Stimulated activated CD4-positive, alpha-beta T cell treated with anti-CD3 and anti-CD28 coated beads, Interleukin-1b, Interleukin-23, amount 100 ng/mL, for 4 hours (primary cell): ENCODE data around the gene STAT3.
"Not testable (repeated sequence)": the region's sequence is repeated elsewhere in the genome, so short reads cannot be mapped to it uniquely, and the experiment has no call there.

Experiments used
- DNase-seq, 2 donors: peaks; one replicate each; pipeline ENCODE4 v3.0.0-alpha.2; 2020; ENCODE audit warnings: low read depth in 2 of 2

STAT3 gene

DNA sequence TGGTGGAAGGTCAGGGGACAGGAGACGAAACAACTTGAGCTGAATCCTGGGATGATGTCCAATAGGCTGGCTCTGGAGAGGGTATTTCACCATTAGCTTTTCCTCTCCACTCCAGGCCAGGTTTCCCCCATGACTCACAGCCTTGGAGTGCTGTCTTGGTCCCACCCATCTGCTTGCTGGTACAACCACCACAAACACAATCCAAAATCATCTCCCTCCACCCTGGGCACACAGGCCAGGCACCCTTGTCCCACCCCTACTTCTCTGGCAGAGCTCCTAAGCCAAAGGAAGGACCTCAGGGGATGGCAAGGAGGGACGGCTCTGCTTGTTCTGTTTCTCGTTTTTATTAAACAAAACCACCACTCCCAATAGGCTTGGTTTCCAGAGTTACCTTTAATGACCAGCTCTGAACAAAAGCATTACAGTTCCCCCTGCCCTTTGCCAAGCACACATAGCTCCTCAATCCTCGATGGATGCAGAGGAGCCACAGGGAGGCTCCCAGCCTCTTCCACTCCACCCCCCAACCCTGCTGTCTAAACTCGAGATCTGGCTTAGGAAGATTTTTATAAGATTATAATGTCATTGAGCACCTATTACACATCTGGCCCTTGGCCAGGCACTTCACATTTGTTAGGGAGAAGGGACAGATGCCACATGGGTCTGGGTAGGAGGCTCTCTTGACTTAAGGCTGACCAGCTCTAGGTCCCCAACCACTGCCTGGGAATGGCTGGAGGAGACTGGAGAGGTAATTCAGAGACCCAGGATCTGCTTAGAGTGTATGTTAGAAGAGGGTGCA lies 21.5 kb upstream of the STAT3 start:
- DNase-seq = no peak

DNA sequence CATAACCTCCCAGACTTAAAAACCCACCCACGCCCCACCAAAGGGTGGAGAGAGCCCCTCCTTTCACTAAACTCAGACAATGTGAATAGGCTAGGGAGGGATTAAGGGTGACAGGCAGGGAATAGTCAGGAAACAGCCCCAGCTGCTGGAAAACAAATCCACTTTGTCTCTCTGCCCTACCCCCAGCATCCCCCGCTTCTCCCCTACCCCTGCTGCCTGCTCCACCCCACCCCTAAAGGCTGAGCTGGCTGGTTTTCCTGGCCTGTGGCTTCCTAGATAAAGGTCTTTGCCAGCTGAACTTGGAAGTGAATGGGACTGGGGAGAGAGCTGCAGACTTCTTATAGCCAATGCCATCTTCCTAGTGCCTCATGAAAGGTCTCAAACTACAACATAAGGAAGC lies 19.8 kb upstream of the STAT3 start:
- DNase-seq = no peak

DNA sequence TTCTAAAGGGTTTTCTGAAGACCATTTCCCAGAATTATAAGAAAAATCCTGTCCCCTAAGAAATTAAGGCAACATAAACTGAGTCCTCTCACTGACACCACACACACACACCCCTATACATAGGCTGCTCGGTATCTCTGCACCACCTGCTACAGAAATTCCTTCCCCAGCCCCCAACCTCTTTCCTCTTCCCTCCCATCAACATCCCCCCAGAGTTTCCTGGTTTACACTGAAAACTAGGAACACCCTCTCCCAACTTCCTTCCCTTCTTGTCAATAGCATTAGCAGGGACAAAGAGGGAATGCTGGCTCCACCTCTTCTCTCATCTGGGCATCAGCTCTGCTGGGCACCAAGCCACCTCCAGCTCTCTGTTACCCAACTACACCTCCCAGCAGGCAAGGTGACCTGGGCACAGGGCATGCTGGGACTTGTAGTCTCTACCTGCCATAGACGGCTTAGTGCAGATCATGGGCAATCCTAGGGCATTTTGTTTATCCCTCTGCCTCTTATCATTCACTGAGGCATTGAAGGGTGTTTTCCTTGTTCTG lies 19.1 kb upstream of the STAT3 start:
- DNase-seq = peak; percentile 44 to 47

DNA sequence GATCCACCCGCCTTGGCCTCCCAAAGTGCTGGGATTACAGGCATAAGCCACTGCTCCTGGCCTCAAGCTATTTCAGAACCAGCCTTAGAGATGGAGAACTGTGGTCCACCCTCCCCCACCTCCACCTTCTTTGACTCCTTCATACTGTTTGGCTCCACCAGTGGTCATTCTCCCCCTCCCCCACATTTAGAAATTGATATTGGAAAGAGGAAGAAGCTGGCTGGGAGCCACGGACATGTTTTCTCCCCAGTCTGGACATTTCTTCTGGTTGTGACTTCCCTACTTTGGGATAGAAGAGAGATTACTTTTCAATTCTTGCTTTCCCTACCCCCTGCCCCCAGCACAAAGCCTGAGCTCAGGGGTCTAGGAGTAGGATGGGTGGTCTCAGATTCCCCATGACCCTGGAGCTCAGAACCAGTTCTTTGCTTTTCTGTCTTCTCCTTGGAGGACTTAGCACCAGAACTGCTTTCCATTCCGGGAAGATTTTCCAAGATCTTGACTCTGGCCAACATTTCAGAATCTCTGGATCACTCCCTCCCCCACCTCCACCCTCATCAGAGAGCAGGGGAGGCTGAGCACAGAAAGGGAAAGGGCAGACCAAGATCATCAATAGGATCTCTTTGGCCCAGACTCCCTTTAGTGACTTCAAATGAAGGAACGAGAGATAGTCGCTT lies 18.5 kb upstream of the STAT3 start:
- no peak for DNase-seq

DNA sequence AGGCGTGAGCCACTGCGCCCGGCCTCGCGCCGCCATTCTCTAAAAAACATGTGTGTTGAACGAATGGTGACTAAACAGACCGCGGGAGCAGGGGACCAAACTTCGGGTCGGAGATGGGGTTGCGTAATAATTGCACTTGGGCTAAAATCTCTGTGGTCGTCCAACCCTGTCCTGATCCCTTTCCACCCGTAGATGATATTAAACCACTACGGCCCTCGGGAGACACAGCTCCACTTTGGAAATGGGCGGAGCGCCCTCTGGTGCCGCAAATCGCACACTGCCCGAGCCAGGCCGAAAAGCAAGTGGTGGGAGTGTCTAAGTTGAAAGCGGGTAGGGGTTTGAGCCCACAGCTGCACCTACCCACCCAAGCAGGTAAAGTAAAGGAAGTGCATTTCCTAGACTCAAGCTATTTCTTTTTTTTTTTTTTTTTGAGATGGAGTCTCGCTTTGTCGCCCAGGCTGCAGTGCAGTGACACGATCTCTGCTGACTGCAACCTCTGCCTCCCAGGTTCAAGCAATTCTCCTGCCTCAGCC lies 17.8 kb upstream of the STAT3 start:
- DNase-seq = peak; percentile 82 to 86

DNA sequence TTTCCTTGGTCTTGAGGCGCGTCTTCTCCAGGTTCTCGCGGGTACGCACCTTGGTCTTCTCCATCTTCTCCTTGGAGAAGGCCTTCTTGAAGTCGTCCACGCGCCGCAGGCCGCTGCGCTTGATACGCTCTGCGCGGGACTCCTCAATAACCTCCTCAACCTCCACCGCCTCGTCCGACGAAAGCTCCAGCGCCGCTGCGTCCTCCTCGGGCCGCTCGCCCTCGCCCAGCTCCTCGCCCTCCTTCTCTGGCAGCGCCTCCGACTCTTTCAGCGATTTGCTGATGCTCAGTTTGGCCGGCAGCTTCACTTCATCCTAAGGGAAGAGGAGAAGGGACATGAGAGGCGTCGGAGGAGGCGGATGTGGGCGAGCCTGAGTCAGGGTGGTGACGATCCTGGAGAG lies 16.8 kb upstream of the STAT3 start:
- no peak for DNase-seq

DNA sequence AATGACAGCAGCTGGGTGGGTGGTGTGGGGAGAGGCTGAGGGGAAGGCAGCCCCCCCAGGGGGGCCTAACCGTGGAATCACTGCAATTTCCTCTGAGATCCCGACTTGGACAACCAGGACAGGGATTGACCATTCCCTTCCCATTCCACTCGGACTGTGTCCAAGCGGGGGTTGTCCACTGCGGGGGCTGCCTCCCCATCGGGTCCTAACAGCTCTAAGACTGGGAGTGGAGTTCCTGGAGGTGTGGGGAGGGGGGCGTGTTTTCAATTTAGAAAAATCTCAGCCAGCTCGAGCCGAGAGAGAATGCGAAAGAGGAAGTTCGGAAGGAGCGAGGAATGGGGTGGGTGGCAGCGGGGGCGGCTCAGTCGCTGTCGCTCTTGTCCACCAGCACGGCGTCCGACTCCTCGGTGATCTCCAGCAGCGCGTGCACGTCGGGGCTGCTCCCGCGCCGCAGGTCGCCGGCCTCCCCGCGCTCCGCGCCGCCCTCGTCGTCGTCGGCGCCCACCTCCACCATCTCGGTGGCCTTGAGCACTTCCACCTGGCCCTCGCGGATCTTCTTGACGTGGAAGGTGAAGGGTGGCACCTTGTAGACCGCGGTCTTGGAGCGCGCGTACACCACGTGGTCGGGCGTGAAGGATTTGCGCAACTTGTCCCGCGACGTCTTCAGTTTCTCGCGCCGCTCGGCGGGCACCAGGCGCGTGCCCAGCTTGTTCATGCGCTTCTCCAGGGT lies 16.2 kb upstream of the STAT3 start:
- no peak for DNase-seq

DNA sequence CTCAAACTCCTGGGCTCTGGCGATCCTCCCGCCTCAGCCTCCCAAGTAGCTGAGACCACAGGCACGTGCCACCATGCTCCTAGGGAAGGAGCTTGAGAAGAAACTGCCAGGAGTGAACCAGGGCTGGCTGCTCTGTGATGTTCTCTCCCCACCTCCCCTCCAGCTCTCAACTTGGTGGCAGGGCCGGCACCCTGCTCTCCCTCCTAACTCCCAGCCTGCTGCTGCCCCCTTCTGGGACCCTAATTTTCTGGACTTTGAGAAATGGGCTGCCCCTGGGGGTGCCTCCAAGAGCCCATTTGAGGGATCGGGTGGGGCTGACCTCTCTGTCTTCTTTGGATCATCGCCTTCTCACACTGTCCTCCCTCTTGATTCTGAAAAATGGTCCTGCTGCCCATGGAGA lies 14.9 kb upstream of the STAT3 start:
- peak in 1 of 2 donors; percentile 42 for DNase-seq

DNA sequence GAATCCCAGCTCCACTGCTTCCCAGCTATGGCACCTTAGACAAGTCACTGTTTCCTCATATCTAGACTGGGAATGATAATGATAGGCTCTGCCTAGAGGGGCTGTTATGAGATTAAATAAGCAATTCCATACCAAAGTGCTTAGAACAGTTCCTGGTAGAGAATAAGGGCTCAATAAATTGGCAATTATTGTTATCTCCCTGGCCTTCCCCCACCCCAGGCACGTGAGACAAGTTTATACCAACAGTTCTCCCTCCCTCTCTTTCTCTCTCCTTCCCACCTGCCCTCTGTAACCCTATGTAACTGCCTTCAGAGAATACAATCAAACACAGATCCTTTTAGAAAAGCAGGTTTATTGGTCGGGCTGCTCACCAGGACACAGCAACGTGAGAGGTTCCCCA lies 13.9 kb upstream of the STAT3 start:
- DNase-seq = no peak

DNA sequence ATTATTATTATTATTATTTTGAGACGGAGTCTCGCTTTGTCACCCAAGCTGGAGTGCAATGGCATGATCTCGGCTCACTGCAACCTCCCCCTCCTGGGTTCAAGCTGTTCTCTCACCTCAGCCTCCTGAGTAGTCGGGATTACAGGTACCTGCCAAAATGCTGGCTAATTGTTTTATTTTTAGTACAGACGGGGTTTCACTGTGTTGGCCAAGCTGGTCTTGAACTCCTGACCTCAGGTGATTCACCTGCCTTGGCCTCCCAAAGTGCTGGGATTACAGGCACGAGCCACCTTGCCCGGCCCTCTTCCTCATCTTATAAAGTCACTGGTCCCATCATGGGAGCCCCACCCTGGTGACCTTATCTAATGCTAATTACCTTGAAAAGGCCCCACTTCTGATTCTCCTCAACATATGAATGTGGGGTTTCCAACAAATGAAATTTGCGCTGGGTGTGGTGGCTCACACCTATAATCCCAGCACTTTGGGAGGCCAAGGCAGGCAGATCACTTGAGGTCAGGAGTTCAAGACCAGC lies 12.7 kb upstream of the STAT3 start:
- not testable (repeated sequence) for DNase-seq

DNA sequence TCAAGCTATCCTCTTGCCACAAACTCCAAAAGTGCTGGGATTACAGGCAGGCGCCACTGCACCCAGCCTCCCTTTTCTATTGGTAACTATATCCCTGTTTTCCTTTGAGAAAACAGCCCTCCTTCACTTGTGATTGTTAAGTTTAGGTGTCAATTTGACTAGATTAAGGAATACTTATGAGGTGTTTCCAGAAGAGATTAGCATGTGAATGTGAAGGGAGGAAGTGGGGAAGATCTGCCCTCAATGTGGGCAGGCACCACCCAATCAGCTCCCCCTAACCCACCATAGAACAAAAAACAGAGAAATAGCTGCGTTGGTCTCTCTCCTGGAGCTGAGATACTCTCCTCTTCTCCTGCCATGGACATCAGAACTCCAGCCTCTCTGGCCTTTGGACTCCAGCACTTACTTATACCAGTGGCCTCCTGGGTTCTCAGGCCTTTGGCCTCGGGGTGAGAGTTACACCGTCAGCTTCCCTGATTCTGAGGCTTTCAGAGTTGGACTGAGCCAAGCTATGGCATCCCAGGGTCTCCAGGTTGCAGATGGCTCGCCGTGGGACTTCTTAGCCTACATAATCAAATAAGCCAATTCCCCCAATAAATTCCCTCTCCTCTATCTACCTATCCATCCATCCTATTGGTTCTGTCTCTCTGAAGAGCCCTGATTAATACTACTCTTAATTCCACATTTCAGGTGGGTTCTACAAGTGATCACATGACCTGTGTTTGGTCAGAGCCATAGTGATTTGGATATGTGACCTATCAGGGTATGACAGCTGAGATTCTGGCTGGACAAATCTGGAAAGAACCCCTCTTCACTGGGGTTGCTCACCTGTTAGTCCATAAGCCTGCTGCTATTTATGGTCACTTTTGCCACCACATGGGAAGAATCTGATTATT lies 12.0 kb upstream of the STAT3 start:
- no peak for DNase-seq

DNA sequence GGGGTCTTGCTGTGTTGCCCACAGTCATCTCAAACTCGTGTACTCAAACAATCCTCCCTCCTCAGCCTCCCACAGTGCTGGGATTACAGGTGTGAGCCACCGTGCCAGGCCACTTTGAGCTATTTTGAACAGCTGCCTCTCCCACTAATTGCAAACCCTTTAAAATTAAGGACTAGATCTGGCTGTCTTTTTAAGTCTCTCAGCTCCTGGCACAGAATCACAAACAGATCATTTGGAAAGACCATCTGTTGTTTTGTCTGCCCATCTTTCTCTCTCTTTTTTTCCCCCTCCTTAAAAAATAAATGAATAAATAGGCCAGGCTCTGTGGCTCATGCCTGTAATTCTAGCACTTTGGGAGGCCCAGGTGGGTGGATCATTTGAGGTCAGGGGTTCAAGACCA lies 10.9 kb upstream of the STAT3 start:
- no peak for DNase-seq

DNA sequence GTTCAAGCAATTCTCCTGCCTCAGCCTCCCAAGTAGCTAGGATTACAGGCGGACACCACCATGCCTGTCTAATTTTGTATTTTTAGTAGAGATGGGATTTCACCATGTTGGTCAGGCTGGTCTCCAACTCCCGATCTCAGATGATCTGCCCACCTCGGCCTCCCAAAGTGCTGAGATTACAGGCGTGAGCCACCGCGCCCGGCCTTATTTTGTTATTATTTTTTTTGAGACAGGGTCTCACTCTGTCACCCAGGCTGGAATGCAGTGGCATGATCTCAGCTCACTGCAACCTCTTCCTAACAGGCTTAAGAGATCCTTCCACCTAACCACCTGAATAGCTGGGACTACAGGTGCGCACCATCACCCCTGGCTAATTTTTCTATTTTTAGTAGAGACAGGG lies 7.4 kb upstream of the STAT3 start:
- not testable (repeated sequence) for DNase-seq

DNA sequence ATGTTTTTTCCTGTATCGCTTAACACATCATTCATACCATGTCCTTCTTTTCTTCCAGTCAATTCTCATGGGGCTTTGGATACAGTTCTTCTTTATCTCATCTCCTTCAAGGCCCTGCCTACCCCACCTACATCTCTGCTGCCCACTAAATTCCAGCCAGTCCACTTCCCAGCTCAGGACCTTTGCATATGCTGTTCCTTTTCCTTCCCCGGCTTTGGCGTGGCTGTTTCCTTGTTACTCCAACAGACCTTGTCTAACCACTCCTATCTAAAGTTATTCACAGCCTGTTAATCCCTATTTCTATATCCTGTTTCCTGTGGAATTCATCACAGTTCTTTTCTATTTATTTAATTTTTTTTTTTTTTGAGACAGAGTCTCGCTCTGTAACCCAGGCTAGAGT lies 6.6 kb upstream of the STAT3 start:
- no peak for DNase-seq

DNA sequence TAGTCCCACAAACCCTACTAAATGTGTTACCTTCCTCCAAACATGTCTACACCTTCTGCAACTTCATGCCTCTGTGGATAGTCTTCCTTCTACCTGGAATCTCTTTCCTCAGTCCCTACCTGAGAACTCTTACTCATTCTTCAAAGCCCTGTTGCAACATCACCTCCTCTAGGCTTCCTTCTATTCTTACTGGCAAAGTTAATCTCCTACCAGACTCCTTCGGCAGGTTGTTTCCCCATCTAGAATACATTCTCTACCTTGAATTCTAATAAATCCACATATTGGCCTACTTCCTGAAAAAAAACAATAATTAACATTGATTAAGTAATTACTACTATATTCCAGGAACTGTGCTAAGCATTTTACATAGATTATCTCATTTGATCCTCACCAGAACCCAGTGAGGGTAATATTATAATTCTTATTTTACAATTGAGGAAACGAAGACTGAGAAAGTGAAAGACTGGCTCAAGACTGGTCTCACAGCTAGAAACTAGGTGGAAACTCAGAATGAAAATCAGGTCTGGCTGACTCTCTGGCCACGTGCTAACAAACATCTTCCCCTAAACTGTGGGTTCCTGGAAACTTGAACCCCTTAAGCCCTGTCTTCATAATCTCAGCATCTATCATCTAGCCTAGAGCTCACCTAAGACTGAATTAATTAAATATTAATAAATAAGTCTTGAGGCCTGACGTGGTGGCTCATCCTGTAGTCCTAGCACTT lies 4.6 kb upstream of the STAT3 start:
- DNase-seq = no peak

DNA sequence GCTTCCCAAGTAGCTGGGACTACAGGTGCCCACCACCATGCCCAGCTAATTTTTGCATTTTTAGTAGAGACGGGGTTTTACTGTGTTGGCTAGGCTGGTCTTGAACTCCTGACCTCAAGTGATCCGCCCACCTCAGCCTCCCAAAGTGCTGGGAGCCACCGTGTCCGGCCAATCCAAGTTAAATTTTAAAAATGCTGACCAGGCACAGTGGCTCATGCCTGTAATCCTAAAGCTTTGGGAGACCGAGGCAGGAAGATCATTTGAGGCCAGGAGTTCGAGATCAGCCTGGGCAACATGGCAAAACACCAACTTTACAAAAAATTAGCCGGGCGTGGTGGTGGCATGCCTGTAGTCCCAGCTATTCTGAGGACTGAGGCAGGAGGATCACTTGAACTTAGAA lies 3.2 kb upstream of the STAT3 start:
- not testable (repeated sequence) for DNase-seq

DNA sequence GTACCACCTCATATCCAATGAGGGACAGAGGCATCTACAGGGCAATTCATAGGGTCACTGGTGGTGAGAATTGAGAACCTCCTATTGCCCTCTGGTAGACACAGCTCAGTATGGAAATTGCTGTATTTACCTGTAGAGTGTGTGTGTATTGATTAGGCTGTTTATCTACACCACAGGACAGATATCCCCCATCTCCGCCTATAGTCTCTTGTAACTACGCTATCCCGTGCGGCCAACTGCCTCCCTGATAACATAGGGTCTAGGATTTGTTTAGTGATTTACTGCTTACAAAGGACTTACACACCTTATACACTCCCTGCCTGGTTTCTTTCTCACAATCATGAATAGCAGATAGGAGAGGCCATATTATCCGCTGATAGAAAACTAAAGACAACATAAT lies 1.7 kb upstream of the STAT3 start:
- DNase-seq = no peak

DNA sequence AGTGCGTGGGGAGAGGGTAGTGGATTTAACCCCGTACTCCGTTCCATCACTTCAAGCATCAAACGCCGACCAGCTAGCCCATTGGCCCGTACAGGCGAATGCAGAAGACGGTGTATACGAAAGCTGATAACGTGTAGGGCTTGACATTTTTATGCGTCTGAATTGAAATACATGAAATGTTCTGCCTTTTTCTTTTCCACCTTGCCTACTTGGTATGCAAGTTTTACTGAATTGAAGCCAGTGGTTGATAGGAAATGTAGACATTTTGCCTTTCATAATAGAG lies 834 bp upstream of the STAT3 start:
- peak in 1 of 2 donors; percentile 60 for DNase-seq

DNA sequence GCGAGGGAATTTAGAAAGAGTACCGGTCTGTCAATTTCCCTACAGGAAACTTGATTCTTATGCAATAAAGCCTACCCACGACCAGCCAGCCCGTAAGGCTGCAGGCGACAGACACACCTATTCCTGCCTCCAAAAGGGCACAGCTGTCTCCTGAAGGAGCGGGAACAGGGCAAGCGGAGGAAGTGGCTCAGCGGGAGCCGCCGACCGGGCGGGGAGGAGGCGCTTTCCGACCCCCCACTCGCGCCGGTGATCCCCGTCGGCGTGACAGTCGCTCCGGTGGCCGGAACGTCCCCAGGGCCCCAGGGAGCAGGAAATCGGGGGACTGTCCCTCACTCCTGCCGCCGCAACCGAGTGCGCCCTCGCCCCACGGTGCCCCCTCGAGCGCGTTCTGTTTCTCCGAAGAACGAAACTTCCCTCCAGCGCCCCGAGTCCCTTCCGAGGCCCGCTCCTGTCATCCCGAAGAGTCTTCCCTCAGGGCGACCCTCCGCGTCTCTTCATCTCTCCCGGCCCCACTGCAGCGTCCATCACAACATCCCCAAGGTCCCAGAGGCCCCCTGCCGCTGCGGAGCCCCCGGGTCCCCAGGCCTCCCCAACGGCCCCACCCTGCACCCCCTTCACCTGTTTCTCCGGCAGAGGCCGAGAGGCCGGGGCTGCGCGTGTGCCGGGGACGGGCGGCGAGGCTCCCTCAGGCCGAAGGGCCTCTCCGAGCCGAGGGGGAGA lies 421 bp downstream of the STAT3 start:
- DNase-seq = peak in 1 of 2 donors; percentile 23
